HG03196 (cell line): ENCODE measurements around the gene TNFRSF9.

ENCODE experiments used
- ATAC-seq: cut with Tn5 transposase; IDR thresholded peaks from one replicate; pipeline ENCODE4 v1.9.1; 2021; ENCODE audit not compliant: unreplicated experiment

Gene TNFRSF9

GRCh38 chr1:7878027-7878426 is 62.6 kb downstream of the TNFRSF9 start:
- no peak for ATAC-seq

GRCh38 chr1:7873801-7874795 is 66.5 kb downstream of the TNFRSF9 start:
- no peak for ATAC-seq

- ATAC-seq, result no peak
Observed at GRCh38 chr1:7871136-7871535, 69.5 kb downstream of the TNFRSF9 start.

GRCh38 chr1:7869136-7869920 is 71.3 kb downstream of the TNFRSF9 start:
- ATAC-seq, result no peak

- no peak for ATAC-seq
Observed at GRCh38 chr1:7868070-7868780, 72.4 kb downstream of the TNFRSF9 start.

- ATAC-seq, result no peak
Observed at GRCh38 chr1:7865978-7866377, 74.7 kb downstream of the TNFRSF9 start.
